ENCODE results near the gene CENPT.

GRCh38 chr16:67834242-67834614 lies 13.3 kb downstream of the CENPT start:
- TF ChIP-seq CTCF (IDR thresholded peaks at IDR 0.05) (no peak), ZFX (IDR thresholded peaks at IDR 0.05; ENCODE audit: borderline replicate concordance) (no peak)
